GM18870 (cell line): Measurements from ENCODE around the gene CASZ1.

ENCODE experiments used
- ATAC-seq: cut with Tn5 transposase; IDR thresholded peaks from one replicate; pipeline ENCODE4 v1.9.1; 2021; ENCODE audit warnings: moderate library complexity; ENCODE audit not compliant: unreplicated experiment

Gene CASZ1

DNA sequence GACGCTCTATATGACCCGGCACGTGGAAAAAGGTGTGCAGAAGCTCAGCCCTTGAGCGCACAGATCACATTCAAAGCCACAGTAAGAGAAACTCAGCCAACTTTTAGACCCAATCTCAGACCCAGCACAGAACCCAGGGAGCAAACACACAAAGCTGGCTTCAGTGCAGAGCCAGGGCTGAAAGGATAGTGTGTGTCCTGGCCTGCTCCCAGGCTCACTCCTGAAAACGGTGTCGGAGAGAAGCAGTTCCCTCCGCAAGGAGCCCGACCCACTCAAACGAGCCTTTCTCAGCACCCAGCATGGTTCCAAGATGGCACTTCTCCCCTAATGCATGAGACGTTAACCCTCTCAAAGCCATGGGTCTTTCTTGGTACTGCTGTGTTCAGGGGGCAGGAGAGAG, 39.6 kb downstream of the CASZ1 start:
- ATAC-seq = no peak

- no peak for ATAC-seq
These were observed 40.4 kb downstream of the CASZ1 start for GRCh38 chr1:10755970-10756521.

GRCh38 chr1:10754568-10755329, 41.7 kb downstream of the CASZ1 start:
- ATAC-seq = no peak

DNA sequence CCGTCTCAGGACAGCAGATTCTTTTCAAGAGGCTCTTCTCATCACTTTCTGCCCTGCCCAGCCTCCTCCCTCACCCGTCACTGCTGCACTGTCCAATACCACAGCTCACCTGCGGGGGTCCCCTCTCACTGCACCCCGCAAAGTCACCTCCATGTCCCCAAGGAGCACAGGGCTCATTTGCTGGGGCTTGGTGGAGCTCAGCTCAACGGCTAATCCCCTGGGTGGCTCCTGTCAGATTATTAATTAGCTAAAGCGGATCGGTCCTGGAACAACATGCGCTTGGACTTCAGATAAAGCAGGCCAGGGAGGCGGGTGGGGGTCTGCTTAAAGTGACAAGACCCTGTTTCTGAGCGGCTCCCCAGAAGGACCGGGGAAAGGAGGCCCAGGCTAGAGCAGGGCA, 43.1 kb downstream of the CASZ1 start:
- ATAC-seq = no peak

DNA sequence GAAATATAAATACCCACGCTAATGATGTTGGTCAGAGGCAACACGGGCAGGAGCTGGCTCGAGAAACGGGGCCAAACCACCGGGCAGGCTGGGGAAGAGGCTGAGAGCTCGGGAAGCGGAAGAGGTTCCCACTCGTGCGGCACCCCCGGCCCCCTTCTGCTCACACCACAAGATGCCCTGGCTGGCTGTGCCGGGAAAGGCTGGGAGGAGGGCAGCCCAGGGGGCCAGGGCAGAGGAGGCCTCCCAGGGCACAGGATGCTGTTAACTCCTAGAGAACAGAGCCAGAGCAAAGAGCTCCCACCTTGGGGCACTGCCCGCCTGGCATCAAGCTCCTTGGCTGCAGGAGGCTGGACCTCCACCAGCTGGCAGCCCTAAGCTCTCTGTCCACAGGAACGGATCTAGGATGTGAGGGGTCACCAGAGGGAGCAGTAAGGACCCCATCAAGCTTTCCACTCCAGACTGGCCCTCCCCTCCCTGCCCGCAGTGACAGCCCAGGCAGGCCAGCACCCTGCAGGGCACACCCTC, 44.8 kb downstream of the CASZ1 start:
- no peak for ATAC-seq

DNA sequence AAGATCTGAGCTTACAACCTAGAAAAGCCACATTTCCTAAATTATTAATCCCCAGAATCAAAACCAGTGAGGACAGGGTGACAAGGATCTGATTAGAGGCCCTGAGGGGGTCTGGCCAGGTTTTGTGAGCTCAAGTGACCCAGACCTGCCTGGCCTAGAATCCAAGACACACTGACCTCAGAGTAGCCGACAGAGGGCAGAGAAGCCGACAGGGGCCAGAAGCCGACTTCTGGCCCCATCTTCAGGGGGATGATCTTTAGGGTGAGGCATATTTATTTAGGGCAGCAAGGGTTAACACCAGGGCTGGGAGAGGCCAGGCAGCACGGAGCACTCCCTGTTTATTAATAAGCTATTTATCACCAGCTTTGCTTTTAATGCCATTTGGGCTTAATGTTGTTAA, 45.3 kb downstream of the CASZ1 start:
- no peak for ATAC-seq

DNA sequence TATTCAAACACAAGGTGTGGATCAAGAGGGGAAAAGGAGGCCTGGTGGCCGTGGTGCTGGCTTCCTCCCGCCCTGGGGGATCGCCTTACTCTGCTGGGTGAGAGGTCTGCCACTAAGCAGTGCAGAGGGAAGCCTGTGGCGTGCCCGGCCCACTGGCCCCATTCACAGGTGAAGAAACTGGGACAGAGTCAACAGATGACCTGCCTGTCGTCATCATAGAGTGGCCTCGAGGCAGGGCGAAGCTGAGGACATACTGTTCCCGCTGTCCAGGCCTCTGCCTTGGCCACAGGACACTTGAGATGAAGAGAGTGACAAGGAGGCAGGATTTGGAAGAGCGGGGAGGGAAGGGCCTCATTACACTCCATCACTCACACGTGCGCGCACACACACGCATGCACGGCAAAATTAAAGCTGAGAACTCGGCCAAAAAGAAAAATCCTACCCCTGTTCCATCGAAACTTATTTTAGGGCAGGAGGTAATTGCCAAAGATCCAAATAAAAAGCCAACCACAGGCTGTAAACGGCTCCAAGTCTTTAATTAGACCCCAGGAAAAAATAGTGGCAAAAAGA, 50.5 kb downstream of the CASZ1 start:
- no peak for ATAC-seq

- no peak for ATAC-seq
These were observed 51.1 kb downstream of the CASZ1 start for GRCh38 chr1:10745383-10745782.

- no peak for ATAC-seq
These were observed 51.7 kb downstream of the CASZ1 start for GRCh38 chr1:10744654-10745238.

- ATAC-seq = no peak
These were observed 52.4 kb downstream of the CASZ1 start for GRCh38 chr1:10744029-10744428.

DNA sequence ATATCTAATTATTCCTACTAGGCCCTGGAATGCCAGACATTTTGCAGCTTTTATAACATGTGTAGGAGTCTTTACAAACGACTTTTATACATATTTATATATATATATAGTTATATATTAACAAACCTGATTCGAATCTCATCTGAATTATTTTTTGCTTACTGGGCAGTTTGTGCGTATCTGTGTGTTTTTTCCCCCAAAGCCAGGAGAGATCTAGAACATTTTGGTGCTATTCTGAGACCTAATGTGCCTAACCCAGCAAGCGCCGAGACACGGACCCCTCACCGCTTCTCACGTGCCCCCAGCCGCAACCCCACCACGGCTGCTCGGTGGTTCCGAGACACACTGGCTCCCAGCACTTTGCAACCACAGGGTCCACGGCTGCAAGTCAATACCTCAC, 54.8 kb downstream of the CASZ1 start:
- no peak for ATAC-seq

DNA sequence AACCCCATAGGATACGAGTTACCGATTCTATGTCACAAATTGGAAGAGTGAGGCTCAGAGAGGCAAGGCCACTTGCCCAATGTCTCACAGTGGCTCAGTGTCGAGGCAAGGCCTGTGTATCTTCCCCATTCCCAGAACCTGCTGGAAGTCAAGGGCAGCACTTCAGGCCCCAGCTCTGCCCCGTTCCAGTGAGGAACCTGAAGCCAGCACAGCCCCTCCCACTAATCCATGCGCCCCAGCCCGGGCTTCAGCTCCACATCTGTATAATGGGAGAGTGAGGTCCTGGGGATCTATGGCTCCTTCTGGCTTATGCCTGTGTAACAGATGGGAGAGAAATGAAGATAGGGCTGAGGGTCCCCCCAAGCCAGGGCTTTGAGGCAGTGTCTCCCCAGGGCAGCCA, 56.3 kb downstream of the CASZ1 start:
- no peak for ATAC-seq

DNA sequence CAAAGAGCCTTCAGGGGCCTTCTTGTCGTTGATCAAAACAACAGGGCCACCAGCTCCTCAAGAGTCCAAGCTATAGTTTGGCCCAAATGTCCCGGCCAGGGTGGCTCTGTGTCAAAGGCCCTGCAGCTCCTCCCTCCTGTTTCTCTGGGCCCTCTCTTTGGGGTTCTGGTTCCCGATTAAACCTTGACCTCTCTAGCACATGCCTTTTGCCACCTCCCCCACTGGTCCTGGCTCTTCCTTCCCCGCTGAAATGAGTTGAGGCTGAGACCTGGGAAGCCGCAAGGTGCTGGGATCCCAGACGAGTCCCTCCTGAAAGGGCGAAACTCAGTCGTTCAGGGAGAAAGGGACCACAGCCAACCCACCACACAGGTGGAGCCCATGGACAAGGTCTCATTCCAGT, 56.9 kb downstream of the CASZ1 start:
- no peak for ATAC-seq

GRCh38 chr1:10738061-10739058, 58.1 kb downstream of the CASZ1 start:
- ATAC-seq = no peak

- no peak for ATAC-seq
These were observed 58.8 kb downstream of the CASZ1 start for GRCh38 chr1:10737651-10738050.

DNA sequence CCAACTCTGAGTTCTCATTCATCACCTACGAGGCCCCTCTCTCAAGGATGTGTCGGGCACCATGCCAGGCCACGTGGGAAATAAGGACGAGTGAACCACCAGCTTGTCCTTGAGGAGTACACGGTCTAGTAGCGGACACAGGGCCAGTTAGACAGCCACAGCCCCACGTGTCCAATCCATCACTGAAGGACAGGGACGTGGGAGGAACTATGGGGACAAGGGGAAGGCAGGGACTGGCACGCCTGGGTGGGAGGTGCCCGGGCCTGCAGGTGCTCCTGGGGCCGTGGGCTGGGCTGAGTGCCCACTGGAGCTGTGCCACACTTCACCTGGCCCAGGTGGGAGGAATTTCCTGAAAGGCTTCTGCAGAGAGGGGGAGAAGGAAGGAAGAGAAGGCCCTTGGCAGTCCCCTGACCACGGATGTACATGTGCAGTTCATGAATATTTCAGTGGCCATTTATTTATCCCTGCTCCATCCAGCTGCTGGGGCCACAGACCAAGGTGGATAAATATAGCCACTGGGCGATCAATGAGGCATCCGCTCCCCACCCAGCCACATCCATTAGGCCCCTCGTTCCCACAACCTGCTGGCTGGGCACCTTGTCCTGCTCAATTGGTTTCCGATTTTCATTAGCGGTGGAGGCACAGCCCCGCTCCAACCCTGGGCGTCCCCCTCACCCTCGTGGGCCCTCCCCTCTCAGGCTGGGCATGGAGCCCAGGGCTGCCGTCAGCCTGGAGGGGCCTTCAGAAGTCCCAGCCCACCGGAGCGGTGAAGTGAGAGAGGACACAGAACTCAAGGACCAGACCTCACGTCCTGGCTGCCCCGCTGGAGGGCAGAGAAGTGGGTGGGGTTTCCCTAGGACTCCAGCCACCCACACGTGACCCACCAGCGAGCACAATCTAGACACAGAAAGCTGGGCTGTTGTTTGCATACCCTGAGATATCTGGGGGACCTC, 59.5 kb downstream of the CASZ1 start:
- no peak for ATAC-seq

GRCh38 chr1:10735563-10736305, 60.7 kb downstream of the CASZ1 start:
- no peak for ATAC-seq

DNA sequence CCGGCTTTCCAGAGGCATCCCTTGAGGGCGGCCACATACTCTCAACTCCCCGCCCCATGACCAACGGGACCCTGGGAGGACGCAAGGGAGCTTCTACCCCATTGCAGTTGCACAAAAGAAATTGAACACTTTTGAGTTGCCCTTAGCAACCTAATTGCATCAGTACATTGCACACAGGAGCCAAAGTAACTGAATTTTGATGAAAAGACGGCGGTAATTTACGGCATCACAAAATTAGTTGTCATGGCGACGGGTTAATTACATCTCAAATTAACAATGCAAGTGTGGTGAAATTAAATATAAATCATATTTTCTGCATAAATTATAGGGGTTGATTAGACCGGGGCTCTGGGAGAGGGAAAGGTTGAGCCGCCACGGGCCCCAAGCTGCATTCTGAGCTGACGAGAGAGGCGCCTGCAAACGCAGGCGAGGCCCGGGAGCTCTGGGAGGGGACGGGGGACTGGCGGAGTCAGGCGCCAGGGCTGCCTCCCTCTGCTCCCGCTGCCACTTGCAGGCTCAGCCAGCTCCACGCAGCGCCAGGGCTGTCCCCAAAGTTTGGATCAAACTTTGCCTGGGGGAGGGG, 61.4 kb downstream of the CASZ1 start:
- no peak for ATAC-seq

GRCh38 chr1:10734375-10734774, 62.1 kb downstream of the CASZ1 start:
- ATAC-seq = no peak
